ENCODE results near the gene ATP2B2.

DNA sequence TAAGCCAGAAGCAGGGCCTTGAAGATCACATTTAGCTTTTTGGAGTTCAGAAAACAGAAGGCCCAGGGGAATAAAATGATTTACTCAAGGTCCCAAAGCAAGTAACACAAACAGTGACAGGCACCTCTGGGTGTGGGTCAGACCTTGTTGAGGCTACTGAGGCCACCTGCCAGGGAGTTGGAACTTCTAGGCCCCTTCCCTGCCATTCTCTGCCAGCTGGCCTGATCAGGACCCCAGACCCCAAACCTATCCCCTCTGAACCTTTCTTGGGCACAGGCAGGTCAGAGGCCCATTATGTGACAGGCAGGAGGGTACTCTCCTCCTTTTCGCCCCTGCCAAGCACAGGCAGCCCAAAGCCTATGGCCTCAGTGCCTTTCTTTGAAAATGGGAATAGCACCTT is 49.4 kb upstream of the ATP2B2 start:
- TF ChIP-seq HDAC3 (IDR thresholded peaks at IDR 0.05; ENCODE audit: borderline replicate concordance, partially characterized antibody) (no peak), KAT7 (CRISPR knock-in tag; IDR thresholded peaks at IDR 0.05; ENCODE audit: borderline replicate concordance) (no peak), HES1 (IDR thresholded peaks at IDR 0.05; ENCODE audit: low read depth) (no peak), GABPA (tag; conservative IDR thresholded peaks at IDR 0.05; ENCODE audit: low read depth) (no peak), ZBTB7A (IDR thresholded peaks at IDR 0.05; ENCODE audit: borderline replicate concordance, control insufficient read depth, low read depth, low read length) (no peak), FOS (IDR thresholded peaks at IDR 0.05; ENCODE audit: extremely low read depth, insufficient read length) (no peak), POLR2A (conservative IDR thresholded peaks at IDR 0.05) (no peak), CBFB (CRISPR knock-in tag; IDR thresholded peaks at IDR 0.05) (no peak), HDAC2 (IDR thresholded peaks at IDR 0.05) (no peak), ZKSCAN1 (IDR thresholded peaks at IDR 0.05; ENCODE audit: low read depth, low read length) (no peak), CTCF (IDR thresholded peaks at IDR 0.05 in 2 of 3, conservative IDR thresholded peaks at IDR 0.05 in 1 of 3; ENCODE audit: insufficient read depth in 2 of 3, low read depth in 1 of 3, low read length in 3 of 3) (no peak), PRDM10 (IDR thresholded peaks at IDR 0.05; ENCODE audit: partially characterized antibody) (no peak)
